ENCODE data around the gene FMO5.

Gene FMO5

DNA sequence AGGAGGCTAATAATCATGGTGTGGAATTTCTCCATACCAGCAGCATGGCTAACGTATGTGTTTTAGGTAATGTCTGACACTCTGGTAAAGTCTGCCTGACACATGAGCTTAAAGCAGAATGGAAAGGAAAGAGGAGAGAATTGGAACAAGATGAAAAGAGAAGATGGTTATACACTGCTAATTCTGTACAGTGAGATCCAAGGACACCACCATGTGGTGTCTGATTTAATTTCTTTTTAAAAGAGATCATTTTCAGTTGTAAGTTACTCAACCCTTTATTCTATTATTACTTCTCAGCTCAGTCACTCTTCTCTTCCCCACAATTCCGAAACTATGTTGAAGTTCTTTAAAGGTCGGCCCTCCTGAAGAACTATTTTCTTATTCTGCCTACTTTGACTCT is 68.5 kb downstream of the FMO5 start:
- Histone ChIP-seq H3K4me1 (no peaks in the 10 kb centered on the region), H3K4me2 (no peak overlapping the region), H3K27me3 (no peaks in the 10 kb centered on the region), H3K27ac (no peak overlapping the region), H3K9ac (no peak overlapping the region), H3K9me3 (replicated peaks in 1 of 11) (no peaks in the 10 kb centered on the region), H4K20me1 (no peaks in the 10 kb centered on the region), H3K4me3 (no peak overlapping the region), H3K36me3 (peaks cover 47 to 84% (median 62%) of the 10 kb centered on the region in 11 experiments)
- TF ChIP-seq Cebpa-rat (IDR thresholded peaks at IDR 0.05): no peak

GRCh38 chr1:147152772-147153171 is 72.4 kb downstream of the FMO5 start:
- H3K9me3 ChIP-seq (replicated peaks in 1 of 11): no peaks in the 10 kb centered on the region
- TF ChIP-seq Cebpa-rat (IDR thresholded peaks at IDR 0.05): no peak
- H3K4me1 ChIP-seq: no peaks in the 10 kb centered on the region
- no peak overlapping the region for H3K4me3 ChIP-seq
- no peak overlapping the region for H3K27ac ChIP-seq
- no peak overlapping the region for H3K9ac ChIP-seq
- no peaks in the 10 kb centered on the region for H4K20me1 ChIP-seq
- H3K27me3 ChIP-seq: no peaks in the 10 kb centered on the region
- H3K4me2 ChIP-seq: no peak overlapping the region
- H3K36me3 ChIP-seq: peaks cover 8 to 45% (median 23%) of the 10 kb centered on the region in 11 experiments

GRCh38 chr1:147151244-147151643 is 73.9 kb downstream of the FMO5 start:
- H3K27me3 ChIP-seq: no peaks in the 10 kb centered on the region
- H3K36me3 ChIP-seq: peaks cover 0 to 30% (median 17%) of the 10 kb centered on the region in 11 experiments; a peak in 18 of 22 replicates
- no peak for TF ChIP-seq Cebpa-rat (IDR thresholded peaks at IDR 0.05)
- no peak overlapping the region for H3K27ac ChIP-seq
- no peak overlapping the region for H3K9ac ChIP-seq
- H3K9me3 ChIP-seq (replicated peaks in 1 of 11): no peaks in the 10 kb centered on the region
- no peak overlapping the region for H3K4me2 ChIP-seq
- H3K4me3 ChIP-seq: no peak overlapping the region
- H4K20me1 ChIP-seq: no peaks in the 10 kb centered on the region
- H3K4me1 ChIP-seq: no peaks in the 10 kb centered on the region

DNA sequence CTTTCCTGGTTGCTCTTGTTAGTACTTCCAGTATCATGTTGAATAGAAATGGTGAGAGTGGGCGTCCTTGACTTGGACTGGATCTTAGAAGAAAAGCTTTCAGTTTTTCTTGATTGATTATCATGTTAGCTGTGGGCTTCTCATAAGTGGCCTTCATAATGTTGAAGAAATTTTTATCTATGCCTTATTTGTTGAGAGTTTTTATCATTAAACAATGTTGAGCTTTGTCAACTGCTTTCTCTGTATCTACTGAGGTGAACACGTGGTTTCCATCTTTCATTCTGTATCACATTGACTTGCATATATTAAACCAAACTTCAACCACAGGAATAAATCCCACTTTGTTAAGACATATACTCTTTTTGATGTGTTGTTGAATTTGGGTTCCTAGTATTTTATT is 82.3 kb downstream of the FMO5 start:
- Histone ChIP-seq H3K27me3 (no peaks in the 10 kb centered on the region), H3K9me3 (replicated peaks in 1 of 11) (peaks cover 0 to 6% (median 0%) of the 10 kb centered on the region in 11 experiments; a peak in 1 of 22 replicates), H3K4me3 (no peak overlapping the region), H3K9ac (no peak overlapping the region), H3K4me2 (no peak overlapping the region), H3K36me3 (no peaks in the 10 kb centered on the region), H3K27ac (no peak overlapping the region), H3K4me1 (no peaks in the 10 kb centered on the region), H4K20me1 (no peaks in the 10 kb centered on the region)
- TF ChIP-seq Cebpa-rat (IDR thresholded peaks at IDR 0.05): no peak
